WTC11 (cell line): Measurements from ENCODE around the gene TMEM114. TPM values are rescaled to one million over a fixed set of nuclear protein-coding genes. Genes with fewer than 3 reads are reported as not detected.

Experiments used
- ATAC-seq: fragments of 200-7000 bp; cut with Tn5 transposase; 2 replicates; pipeline ENCODE4 v1.10.0; 2021; ENCODE audit warnings: mild to moderate bottlenecking, moderate library complexity
- CTCF ChIA-PET: fragments of 300-600 bp; sonication (Branson Sonifier 250); formaldehyde crosslinking; loops from one replicate; lab custom pipeline; 2021; ENCODE audit warnings: antibody characterized with exemption; lab: Charles Lee
- POLR2A ChIA-PET: fragments of 350-600 bp; sonication (Branson Sonifier 250); formaldehyde crosslinking; loops from one replicate; lab custom pipeline; 2021; ENCODE audit warnings: antibody characterized with exemption; lab: Charles Lee
- DNase-seq: peaks from one replicate; pipeline ENCODE4 v3.0.0; 2021; ENCODE audit warnings: low spot score
- H3K27ac Mint-ChIP-seq: 2 replicates; pipeline ENCODE4 v1.8.0; 2021; ENCODE audit warnings: mixed read lengths
- H3K27me3 Mint-ChIP-seq: 2 replicates; pipeline ENCODE4 v1.8.0; 2021; ENCODE audit warnings: low read depth, mild to moderate bottlenecking, moderate library complexity, mixed read lengths
- H3K36me3 Mint-ChIP-seq: 2 replicates; pipeline ENCODE4 v1.8.0; 2021; ENCODE audit warnings: mixed read lengths
- H3K4me1 Mint-ChIP-seq: 2 replicates; pipeline ENCODE4 v1.8.0; 2022; ENCODE audit warnings: mixed read lengths
- H3K4me3 Mint-ChIP-seq: 2 replicates; pipeline ENCODE4 v1.8.0; 2021; ENCODE audit warnings: mild to moderate bottlenecking, moderate library complexity, mixed read lengths
- H3K9me3 Mint-ChIP-seq: 2 replicates; pipeline ENCODE4 v1.8.0; 2021; ENCODE audit warnings: mixed read lengths
- E2F4 ChIP-seq: sonication (generic); formaldehyde crosslinking; IDR thresholded peaks from 2 replicates; pipeline ENCODE4 v1.8.1; 2022; ENCODE audit warnings: low read depth, mild to moderate bottlenecking, moderate library complexity, missing genetic modification reagents, borderline replicate concordance
- ETV6 ChIP-seq: sonication (generic); formaldehyde crosslinking; IDR thresholded peaks from 2 replicates; pipeline ENCODE4 v1.8.1; 2022; ENCODE audit warnings: mild to moderate bottlenecking, missing genetic modification reagents
- HMGXB4 ChIP-seq: sonication (generic); formaldehyde crosslinking; IDR thresholded peaks from 2 replicates; pipeline ENCODE4 v1.8.1; 2023; ENCODE audit warnings: mild to moderate bottlenecking, moderate library complexity, missing genetic modification reagents
- JUN ChIP-seq: sonication (generic); formaldehyde crosslinking; IDR thresholded peaks from 2 replicates; pipeline ENCODE4 v1.8.0; 2023; ENCODE audit warnings: mild to moderate bottlenecking, missing genetic modification reagents
- KAT7 ChIP-seq: sonication (generic); formaldehyde crosslinking; IDR thresholded peaks from 2 replicates; pipeline ENCODE4 v1.8.1; 2023; ENCODE audit warnings: missing genetic modification reagents, mild to moderate bottlenecking, borderline replicate concordance
- NFYB ChIP-seq: sonication (generic); formaldehyde crosslinking; conservative IDR thresholded peaks from 2 replicates; pipeline ENCODE4 v1.8.0; 2022; ENCODE audit warnings: low read depth, missing genetic modification reagents
- PRDM15 ChIP-seq: sonication (generic); formaldehyde crosslinking; IDR thresholded peaks from 2 replicates; pipeline ENCODE4 v1.8.0; 2022; ENCODE audit warnings: missing genetic modification reagents
- PRRX2 ChIP-seq: fragments of 250-450 bp; sonication (Bioruptor Pico); IDR thresholded peaks from 2 replicates; pipeline ENCODE4 v1.8.0; 2021; ENCODE audit warnings: mild to moderate bottlenecking
- SMAD3 ChIP-seq: sonication (generic); formaldehyde crosslinking; IDR thresholded peaks from 2 replicates; pipeline ENCODE4 v1.8.0; 2022; ENCODE audit warnings: missing genetic modification reagents, mild to moderate bottlenecking, borderline replicate concordance
- SOX15 ChIP-seq: fragments of 250-450 bp; sonication (Bioruptor Pico); IDR thresholded peaks from 2 replicates; pipeline ENCODE4 v1.9.0; 2021; ENCODE audit warnings: mild to moderate bottlenecking
- TP53 ChIP-seq: sonication (generic); formaldehyde crosslinking; IDR thresholded peaks from 2 replicates; pipeline ENCODE4 v1.8.1; 2023; ENCODE audit warnings: mild to moderate bottlenecking, missing genetic modification reagents
- USF1 ChIP-seq: sonication (generic); formaldehyde crosslinking; IDR thresholded peaks from 2 replicates; pipeline ENCODE4 v1.8.0; 2022; ENCODE audit warnings: mild to moderate bottlenecking, missing genetic modification reagents
- USF2 ChIP-seq: sonication (generic); formaldehyde crosslinking; IDR thresholded peaks from 2 replicates; pipeline ENCODE4 v1.8.1; 2023; ENCODE audit warnings: mild to moderate bottlenecking, missing genetic modification reagents, moderate library complexity
- ZBTB43 ChIP-seq: sonication (generic); formaldehyde crosslinking; IDR thresholded peaks from 2 replicates; pipeline ENCODE4 v1.8.1; 2023; ENCODE audit warnings: mild to moderate bottlenecking, missing genetic modification reagents
- ZNF232 ChIP-seq: sonication (generic); formaldehyde crosslinking; IDR thresholded peaks from 2 replicates; pipeline ENCODE4 v1.8.0; 2022; ENCODE audit warnings: mild to moderate bottlenecking, missing genetic modification reagents
- ZNF281 ChIP-seq: sonication (generic); formaldehyde crosslinking; IDR thresholded peaks from 2 replicates; pipeline ENCODE4 v1.8.0; 2023; ENCODE audit warnings: mild to moderate bottlenecking, missing genetic modification reagents
- ZNF425 ChIP-seq: fragments of 250-450 bp; sonication (Bioruptor Pico); conservative IDR thresholded peaks from 2 replicates; pipeline ENCODE4 v1.9.0; 2021; ENCODE audit warnings: mild to moderate bottlenecking
- ZSCAN18 ChIP-seq: fragments of 250-450 bp; sonication (Bioruptor Pico); IDR thresholded peaks from 2 replicates; pipeline ENCODE4 v2.1.2; 2022; ENCODE audit warnings: mild to moderate bottlenecking, moderate library complexity
- total RNA-seq: library from RNA; stranded (reverse); gene quantifications from 3 replicates; pipeline ENCODE4 v1.2.3, GENCODE V29; 2021

Gene TMEM114
- total RNA-seq, 1 experiment from 2014 or later: 0.37 TPM

- Mint-ChIP-seq H3K4me1 (peaks cover 13% of the 10 kb centered on the region), H3K36me3 (no peaks in the 10 kb centered on the region), H3K4me3 (no peak overlapping the region), H3K9me3 (0 out of 2 replicates have a peak, but pooled peaks cover 3% of the 10 kb centered on the region), H3K27me3 (peaks cover 9% of the 10 kb centered on the region), H3K27ac (no peak overlapping the region)
- TF ChIP-seq ZSCAN18 (no peak), ETV6 (CRISPR knock-in tag) (no peak), SOX15 (CRISPR knock-in tag) (no peak), ZNF232 (no peak), ZBTB43 (CRISPR knock-in tag) (no peak), JUN (CRISPR knock-in tag) (no peak), ZNF281 (CRISPR knock-in tag) (no peak), ZNF425 (CRISPR knock-in tag) (no peak), TP53 (no peak)
- DNase-seq: no peak
- POLR2A ChIA-PET: no interaction called here
- CTCF ChIA-PET: interaction anchor here (1.2 to 3.7 kb wide), 2 partner anchors 13 to 50 kb away, joined by 4 to 23 read pairs; no protein-coding TSS in a partner anchor
- ATAC-seq: no peak
Measured at GRCh38 chr16:8585041-8585440, 5.3 kb downstream of the TMEM114 start.

- peaks cover 9% of the 10 kb centered on the region for H3K4me1 Mint-ChIP-seq
- CTCF ChIA-PET: interaction anchor here (0.8 to 3.7 kb wide), 9 partner anchors 11 to 555 kb away, joined by 3 to 23 read pairs (median 3); no protein-coding TSS in a partner anchor
- 0 out of 2 replicates have a peak, but pooled peaks cover 3% of the 10 kb centered on the region for H3K9me3 Mint-ChIP-seq
- POLR2A ChIA-PET: interaction anchor here (0.5 kb wide), 1 partner anchor 85 kb away, joined by 14 read pairs; no protein-coding TSS in a partner anchor
- H3K27me3 Mint-ChIP-seq: peaks cover 9% of the 10 kb centered on the region
- no peak overlapping the region for H3K4me3 Mint-ChIP-seq
- no peaks in the 10 kb centered on the region for H3K36me3 Mint-ChIP-seq
- peak; percentile 32 for DNase-seq
- ATAC-seq: peak; percentile 73
- no peak overlapping the region for H3K27ac Mint-ChIP-seq
- no peak for TF ChIP-seq SMAD3 (CRISPR knock-in tag)
- no peak for TF ChIP-seq HMGXB4 (CRISPR knock-in tag)
- TF ChIP-seq KAT7 (CRISPR knock-in tag): no peak
- TF ChIP-seq PRRX2 (CRISPR knock-in tag): no peak
- TF ChIP-seq NFYB: 0 out of 2 replicates have a peak, but pooled peaks have one; percentile 16
- TF ChIP-seq JUN (CRISPR knock-in tag): no peak
- peak; percentile 94 for TF ChIP-seq USF2 (CRISPR knock-in tag)
- no peak for TF ChIP-seq PRDM15 (CRISPR knock-in tag)
- TF ChIP-seq USF1 (CRISPR knock-in tag): peak; percentile 90
- no peak for TF ChIP-seq E2F4 (CRISPR knock-in tag)
Measured at GRCh38 chr16:8583732-8584131, 6.6 kb downstream of the TMEM114 start.
